HEK293 (cell line): ENCODE measurements around the gene APOBEC3A.

Experiments used
- CTCF ChIA-PET: fragments of 350-600 bp; formaldehyde crosslinking; extraction: SDS; loops from one replicate; lab custom pipeline; 2021; ENCODE audit warnings: antibody characterized with exemption; lab: Yijun Ruan, JAX
- POLR2A ChIA-PET: fragments of 300-600 bp; formaldehyde crosslinking; extraction: SDS; loops from one replicate; lab custom pipeline; 2020; ENCODE audit warnings: antibody characterized with exemption, inconsistent platforms; lab: Yijun Ruan, JAX
- H3K27ac ChIP-seq: fragments of 200-500 bp; sonication (Bioruptor generic); 2 replicates; pipeline ENCODE4 v1.5.1; 2014; ENCODE audit warnings: low read depth, low read length, control low read depth, inconsistent platforms; ENCODE audit errors: extremely low read depth
- H3K36me3 ChIP-seq, 2 experiments: fragments of 200-500 bp in 1 of 2; sonication (Bioruptor generic) in 1 of 2; 1 replicate in 1 of 2; 2 replicates in 1 of 2; pipeline ENCODE4 v1.5.1; 2014 to 2017; ENCODE audit warnings: inconsistent platforms in 2 of 2, low read length in 2 of 2; ENCODE audit not compliant: control insufficient read depth in 2 of 2, insufficient read depth in 1 of 2
- H3K4me1 ChIP-seq: fragments of 200-500 bp; sonication (Bioruptor generic); 2 replicates; pipeline ENCODE4 v1.5.1; 2014; ENCODE audit warnings: mild to moderate bottlenecking, low read length, inconsistent platforms; ENCODE audit not compliant: control insufficient read depth, insufficient read depth
- H3K4me3 ChIP-seq: 2 replicates; pipeline ENCODE4 v1.5.1; 2011; ENCODE audit warnings: low read depth, mild to moderate bottlenecking, control low read depth, low read length, moderate library complexity
- H3K9me3 ChIP-seq: fragments of 200-500 bp; sonication (Bioruptor generic); 2 replicates; pipeline ENCODE4 v1.5.1; 2014; ENCODE audit warnings: low read depth, low read length, inconsistent platforms; ENCODE audit not compliant: control insufficient read depth, insufficient read depth
- CTCF ChIP-seq: fragments of 450-650 bp; formaldehyde crosslinking; IDR thresholded peaks from 2 replicates; pipeline ENCODE4 v1.5.1; 2016; ENCODE audit warnings: missing biosample characterization, missing genetic modification characterization
- EGR2 ChIP-seq: fragments of 450-650 bp; formaldehyde crosslinking; IDR thresholded peaks from 2 replicates; pipeline ENCODE4 v1.5.1; 2016; ENCODE audit warnings: low read depth, missing biosample characterization, missing genetic modification characterization
- HOXA7 ChIP-seq: sonication (generic); formaldehyde crosslinking; IDR thresholded peaks from 2 replicates; pipeline ENCODE4 v1.8.1; 2022; ENCODE audit warnings: missing genetic modification reagents, borderline replicate concordance
- IKZF3 ChIP-seq: fragments of 450-650 bp; IDR thresholded peaks from 2 replicates; pipeline ENCODE4 v1.5.0; 2018; ENCODE audit warnings: missing biosample characterization, mild to moderate bottlenecking, missing genetic modification characterization, moderate library complexity
- OVOL3 ChIP-seq: fragments of 450-650 bp; formaldehyde crosslinking; IDR thresholded peaks from 2 replicates; pipeline ENCODE4 v1.5.1; 2016; ENCODE audit warnings: missing biosample characterization, missing genetic modification characterization
- PRDM4 ChIP-seq: fragments of 450-650 bp; formaldehyde crosslinking; IDR thresholded peaks from 2 replicates; pipeline ENCODE4 v1.5.1; 2017; ENCODE audit warnings: missing biosample characterization, missing genetic modification characterization
- YY1 ChIP-seq: fragments of 450-650 bp; formaldehyde crosslinking; IDR thresholded peaks from 2 replicates; pipeline ENCODE4 v1.5.1; 2018; ENCODE audit warnings: missing biosample characterization, missing genetic modification characterization
- ZBTB6 ChIP-seq: fragments of 450-650 bp; formaldehyde crosslinking; IDR thresholded peaks from 2 replicates; pipeline ENCODE4 v1.5.1; 2017; ENCODE audit warnings: missing biosample characterization, missing genetic modification characterization
- ZFHX2 ChIP-seq: fragments of 450-650 bp; formaldehyde crosslinking; conservative IDR thresholded peaks from 2 replicates; pipeline ENCODE4 v1.5.1; 2016; ENCODE audit warnings: missing biosample characterization, missing genetic modification characterization
- ZNF148 ChIP-seq: fragments of 450-650 bp; formaldehyde crosslinking; IDR thresholded peaks from 2 replicates; pipeline ENCODE4 v1.5.0; 2017; ENCODE audit warnings: missing biosample characterization, missing genetic modification characterization, borderline replicate concordance
- ZNF341 ChIP-seq: fragments of 450-650 bp; formaldehyde crosslinking; IDR thresholded peaks from 2 replicates; pipeline ENCODE4; 2016; ENCODE audit warnings: low read depth, missing biosample characterization, missing genetic modification characterization
- ZNF423 ChIP-seq: fragments of 450-650 bp; formaldehyde crosslinking; IDR thresholded peaks from 2 replicates; pipeline ENCODE4 v1.5.1; 2016; ENCODE audit warnings: missing biosample characterization, missing genetic modification characterization
- ZNF473 ChIP-seq: fragments of 450-650 bp; formaldehyde crosslinking; IDR thresholded peaks from 2 replicates; pipeline ENCODE4 v1.5.1; 2017; ENCODE audit warnings: missing biosample characterization, missing genetic modification characterization
- ZNF518A ChIP-seq: fragments of 450-650 bp; formaldehyde crosslinking; conservative IDR thresholded peaks from 2 replicates; pipeline ENCODE4 v1.5.1; 2016; ENCODE audit warnings: low read depth, missing biosample characterization, missing genetic modification characterization
- ZNF548 ChIP-seq: fragments of 450-650 bp; formaldehyde crosslinking; IDR thresholded peaks from 2 replicates; pipeline ENCODE4 v1.5.1; 2016; ENCODE audit warnings: missing biosample characterization, missing genetic modification characterization
- ZNF596 ChIP-seq: fragments of 450-650 bp; IDR thresholded peaks from 2 replicates; pipeline ENCODE4 v1.5.0; 2018; ENCODE audit warnings: missing biosample characterization, mild to moderate bottlenecking, missing genetic modification characterization, moderate library complexity
- ZNF623 ChIP-seq: fragments of 450-650 bp; formaldehyde crosslinking; IDR thresholded peaks from 2 replicates; pipeline ENCODE4 v1.5.1; 2016; ENCODE audit warnings: missing biosample characterization, missing genetic modification characterization
- ZNF777 ChIP-seq: fragments of 450-650 bp; formaldehyde crosslinking; IDR thresholded peaks from 2 replicates; pipeline ENCODE4 v1.5.1; 2017; ENCODE audit warnings: missing biosample characterization, missing genetic modification characterization, borderline replicate concordance
- ZNF785 ChIP-seq: fragments of 450-650 bp; formaldehyde crosslinking; IDR thresholded peaks from 2 replicates; pipeline ENCODE4 v1.5.1; 2016; ENCODE audit warnings: missing biosample characterization, missing genetic modification characterization
- ZNF837 ChIP-seq: fragments of 450-650 bp; formaldehyde crosslinking; IDR thresholded peaks from 2 replicates; pipeline ENCODE4 v1.5.1; 2016; ENCODE audit warnings: missing biosample characterization, missing genetic modification characterization
- TF ChIP-seq, protein P1 (sequence below): fragments of 450-650 bp; formaldehyde crosslinking; IDR thresholded peaks from 2 replicates; pipeline ENCODE4 v1.5.1; 2016; ENCODE audit warnings: missing biosample characterization, missing genetic modification characterization

Gene APOBEC3A

GRCh38 chr22:38940811-38941384, 16.5 kb upstream of the APOBEC3A start:
- no peaks in the 10 kb centered on the region for H3K4me1 ChIP-seq
- no peaks in the 10 kb centered on the region for H3K36me3 ChIP-seq
- no peak overlapping the region for H3K27ac ChIP-seq
- TF ChIP-seq ZNF777 (no peak), ZNF148 (no peak), ZNF596 (no peak), ZNF548 (no peak), YY1 (no peak), OVOL3 (tag by site-specific recombination) (no peak), ZBTB6 (tag by site-specific recombination) (no peak), IKZF3 (tag by site-specific recombination) (no peak), CTCF (tag by site-specific recombination) (no peak)
- TF ChIP-seq, all 188 proteins: peak for 0
- POLR2A ChIA-PET = no interaction called here
- Histone ChIP-seq H3K9me3 (no peaks in the 10 kb centered on the region), H3K4me3 (no peak overlapping the region)
- CTCF ChIA-PET = interaction anchor here (0.6 to 1.2 kb wide), 3 partner anchors 11 to 192 kb away, joined by 3 to 5 read pairs (median 4); no protein-coding TSS in a partner anchor

DNA sequence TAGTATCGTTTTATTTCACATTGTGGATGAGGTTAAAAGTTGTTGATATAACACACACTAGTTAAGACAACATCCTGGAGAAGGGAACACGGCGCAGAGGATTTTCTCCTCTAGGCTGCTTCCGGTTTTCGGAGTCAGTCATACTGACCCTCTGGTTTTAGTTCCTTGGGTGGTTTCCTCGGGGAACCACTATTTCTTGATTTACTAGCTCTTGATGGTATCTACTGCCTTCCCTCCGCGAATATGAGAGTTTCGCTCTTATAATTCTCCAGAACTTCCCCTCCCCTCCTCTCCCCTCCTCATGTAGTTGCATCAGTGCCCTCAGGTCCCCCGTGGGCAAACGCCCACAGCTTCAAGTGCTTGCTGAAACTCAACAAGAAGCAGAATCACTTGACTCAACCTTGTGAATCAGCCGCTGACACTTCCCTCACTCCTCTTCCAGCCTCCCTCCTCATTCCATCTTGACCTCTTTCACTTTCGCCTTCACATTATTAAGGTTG, 15.9 kb upstream of the APOBEC3A start:
- POLR2A ChIA-PET = no interaction called here
- Histone ChIP-seq H3K36me3 (no peaks in the 10 kb centered on the region), H3K9me3 (no peaks in the 10 kb centered on the region), H3K27ac (no peak overlapping the region), H3K4me3 (no peak overlapping the region), H3K4me1 (no peaks in the 10 kb centered on the region)
- CTCF ChIA-PET = interaction anchor here (0.9 to 1.2 kb wide), 3 partner anchors 10 to 17 kb away, joined by 4 to 5 read pairs (median 4); no protein-coding TSS in a partner anchor
- TF ChIP-seq ZNF423 (tag by site-specific recombination) (no peak), ZNF785 (tag by site-specific recombination) (no peak), EGR2 (peak; percentile 73; the same call in 1 of the 2 replicates), ZFHX2 (tag by site-specific recombination) (peak; percentile 90), ZNF341 (tag by site-specific recombination) (no peak), ZNF518A (tag by site-specific recombination) (no peak), ZNF623 (tag by site-specific recombination) (no peak), ZNF473 (no peak), ZNF837 (tag by site-specific recombination) (no peak), PRDM4 (tag by site-specific recombination) (no peak), HOXA7 (no peak)
- TF ChIP-seq, protein P1, sequence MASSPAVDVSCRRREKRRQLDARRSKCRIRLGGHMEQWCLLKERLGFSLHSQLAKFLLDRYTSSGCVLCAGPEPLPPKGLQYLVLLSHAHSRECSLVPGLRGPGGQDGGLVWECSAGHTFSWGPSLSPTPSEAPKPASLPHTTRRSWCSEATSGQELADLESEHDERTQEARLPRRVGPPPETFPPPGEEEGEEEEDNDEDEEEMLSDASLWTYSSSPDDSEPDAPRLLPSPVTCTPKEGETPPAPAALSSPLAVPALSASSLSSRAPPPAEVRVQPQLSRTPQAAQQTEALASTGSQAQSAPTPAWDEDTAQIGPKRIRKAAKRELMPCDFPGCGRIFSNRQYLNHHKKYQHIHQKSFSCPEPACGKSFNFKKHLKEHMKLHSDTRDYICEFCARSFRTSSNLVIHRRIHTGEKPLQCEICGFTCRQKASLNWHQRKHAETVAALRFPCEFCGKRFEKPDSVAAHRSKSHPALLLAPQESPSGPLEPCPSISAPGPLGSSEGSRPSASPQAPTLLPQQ (tag by site-specific recombination) = no peak
